Kidney glomerular epithelial cell (primary cell): ENCODE results near the gene RANBP10.
"Not testable (repeated sequence)": the region's sequence is repeated elsewhere in the genome, so short reads cannot be mapped to it uniquely, and the experiment has no call there.

Experiments used
- DNase-seq: peaks from one replicate; lab custom pipeline; 2025; lab: John Stamatoyannopoulos, UW

RANBP10 gene

GRCh38 chr16:67713647-67714273 lies 92.6 kb downstream of the RANBP10 start:
- no peak for DNase-seq

GRCh38 chr16:67710607-67711006 lies 95.8 kb downstream of the RANBP10 start:
- DNase-seq: no peak

GRCh38 chr16:67709050-67709449 lies 97.3 kb downstream of the RANBP10 start:
- DNase-seq: no peak

- DNase-seq: no peak
These were observed 98.0 kb downstream of the RANBP10 start for GRCh38 chr16:67708368-67708771.

- DNase-seq: no peak
These were observed 98.6 kb downstream of the RANBP10 start for GRCh38 chr16:67707790-67708189.

GRCh38 chr16:67707210-67707609 lies 99.2 kb downstream of the RANBP10 start:
- DNase-seq: no peak

GRCh38 chr16:67704110-67704509 lies 102.2 kb downstream of the RANBP10 start:
- no peak for DNase-seq

GRCh38 chr16:67703626-67704025 lies 102.7 kb downstream of the RANBP10 start:
- no peak for DNase-seq

GRCh38 chr16:67702130-67702529 lies 104.2 kb downstream of the RANBP10 start:
- no peak for DNase-seq

- no peak for DNase-seq
These were observed 104.9 kb downstream of the RANBP10 start for GRCh38 chr16:67701420-67701819.

- no peak for DNase-seq
These were observed 107.1 kb downstream of the RANBP10 start for GRCh38 chr16:67699265-67699664.

GRCh38 chr16:67697422-67698185 lies 108.8 kb downstream of the RANBP10 start:
- DNase-seq: no peak

GRCh38 chr16:67694611-67695010 lies 111.7 kb downstream of the RANBP10 start:
- DNase-seq: no peak

GRCh38 chr16:67693517-67694285 lies 112.7 kb downstream of the RANBP10 start:
- DNase-seq: not testable (repeated sequence)

GRCh38 chr16:67685388-67686112 lies 120.8 kb downstream of the RANBP10 start:
- DNase-seq: no peak

GRCh38 chr16:67683767-67684166 lies 122.6 kb downstream of the RANBP10 start:
- DNase-seq: no peak

- DNase-seq: no peak
These were observed 126.1 kb downstream of the RANBP10 start for GRCh38 chr16:67679935-67680897.

- DNase-seq: no peak
These were observed 127.9 kb downstream of the RANBP10 start for GRCh38 chr16:67678354-67679023.

GRCh38 chr16:67677712-67678111 lies 128.6 kb downstream of the RANBP10 start:
- DNase-seq: no peak

GRCh38 chr16:67676939-67677338 lies 129.4 kb downstream of the RANBP10 start:
- no peak for DNase-seq
